H1 (cell line): ENCODE measurements around the gene STKLD1. TPM values are rescaled to one million over a fixed set of nuclear protein-coding genes. Genes with fewer than 3 reads are reported as not detected.

ENCODE experiments used
- ATF3 ChIP-seq: IDR thresholded peaks from 2 replicates; pipeline ENCODE4 v1.6.1; 2011; ENCODE audit warnings: low read depth, mild to moderate bottlenecking, low read length; ENCODE audit not compliant: insufficient read depth
- E2F6 ChIP-seq: IDR thresholded peaks from 2 replicates; pipeline ENCODE4 v1.6.1; 2012; ENCODE audit warnings: inconsistent platforms
- HDAC6 ChIP-seq: IDR thresholded peaks from one replicate; pipeline ENCODE4 v1.7.1; 2012; ENCODE audit warnings: low read depth, mild to moderate bottlenecking, inconsistent platforms, low read length, moderate library complexity
- JUND ChIP-seq: IDR thresholded peaks from 2 replicates; pipeline ENCODE4 v1.6.1; 2011; ENCODE audit warnings: mild to moderate bottlenecking, improper control_type of control experiment, low read length
- KDM1A ChIP-seq: fragments of 200-600, 300-600 bp; sonication (generic); IDR thresholded peaks from 2 replicates; pipeline ENCODE4 v1.7.1; 2016; ENCODE audit warnings: mild to moderate bottlenecking, low read length, borderline replicate concordance
- NRF1 ChIP-seq: IDR thresholded peaks from 2 replicates; pipeline ENCODE4 v1.6.1; 2011; ENCODE audit warnings: mild to moderate bottlenecking, low read depth, low read length, improper control_type of control experiment
- RBBP5 ChIP-seq: IDR thresholded peaks from 2 replicates; pipeline ENCODE4 v1.7.1; 2012; ENCODE audit warnings: low read depth, mild to moderate bottlenecking, inconsistent platforms, low read length, moderate library complexity, borderline replicate concordance
- SP2 ChIP-seq: IDR thresholded peaks from 2 replicates; pipeline ENCODE4 v1.6.1; 2012; ENCODE audit warnings: mild to moderate bottlenecking, low read length, inconsistent platforms
- TAF7 ChIP-seq: optimal IDR thresholded peaks from 2 replicates; pipeline ENCODE3; 2011; ENCODE audit warnings: low read depth, mild to moderate bottlenecking, inconsistent platforms, low read length, moderate library complexity, borderline replicate concordance
- polyA plus RNA-seq, 7 experiments: library from polyadenylated mRNA; depleted of rRNA in 3 of 7; stranded (reverse) in 5 of 7; unstranded in 2 of 7; fragments of >200 nt in 5 of 7; fragments of 200-250 nt in 2 of 7; gene quantifications; 1 replicate in 5 of 7; 2 replicates in 1 of 7; 4 replicates in 1 of 7; pipeline versions ENCODE4 v1.2.1 to v1.2.3, GENCODE V29; 2011 to 2013; ENCODE audit warnings: missing spikeins in 2 of 7, mixed read lengths in 2 of 7
- total RNA-seq: library from RNA; stranded (reverse); fragmentation: NEBNext Ultra II Directional; extraction: Animal tissue kit (Norgen Biotek cat#: 25700); gene quantifications from 2 replicates; pipeline ENCODE4 v1.2.1, GENCODE V29; 2021

STKLD1 gene
- total and polyA plus RNA-seq, 2 of the 8 experiments (the other 6 are each of a cell fraction or from before 2014, with no cell fraction given): 0.26 TPM; not detected in 1

GRCh38 chr9:133408042-133408441, 31.9 kb downstream of the STKLD1 start (continued):
- TF ChIP-seq HDAC6: no peak
- TF ChIP-seq JUND: no peak
- TF ChIP-seq E2F6: no peak
- TF ChIP-seq SP2: no peak
- TF ChIP-seq NRF1: no peak
- no peak for TF ChIP-seq RBBP5
- TF ChIP-seq KDM1A: no peak
- TF ChIP-seq ATF3: no peak
- no peak for TF ChIP-seq TAF7
